GM12878 (cell line): Measurements from ENCODE around the gene NADSYN1. TPM values are rescaled to one million over a fixed set of nuclear protein-coding genes. Genes with fewer than 3 reads are reported as not detected.
"Not testable (repeated sequence)": the region's sequence is repeated elsewhere in the genome, so short reads cannot be mapped to it uniquely, and the experiment has no call there.

ENCODE experiments used
- ATAC-seq: fragments of 200-7000 bp; cut with Tn5 transposase; 3 replicates; pipeline ENCODE4 v1.9.1; 2020; ENCODE audit warnings: mild to moderate bottlenecking, moderate library complexity
- BruUV-seq: library from RNA; stranded (reverse); fragments of 400-500 nt; replicated peaks from 2 replicates; lab custom pipeline; 2021; lab: Mats Ljungman, UMichigan
- CTCF ChIA-PET: fragments of 300-600 bp; sonication (Branson Sonifier 250); formaldehyde crosslinking; extraction: SDS; loops from one replicate; lab custom pipeline; 2021; ENCODE audit warnings: inconsistent platforms; lab: Yijun Ruan, JAX
- POLR2A ChIA-PET: fragments of 350-600 bp; formaldehyde crosslinking; extraction: SDS; loops from one replicate; lab custom pipeline; 2021; ENCODE audit warnings: inconsistent platforms; lab: Charles Lee
- RAD21 ChIA-PET: fragments of 300-600 bp; sonication (Branson Sonifier 250); formaldehyde crosslinking; loops from one replicate; lab custom pipeline; 2023; ENCODE audit warnings: antibody characterized with exemption; ENCODE audit not compliant: unreplicated experiment; lab: Charles Lee
- SMC1A ChIA-PET: fragments of 300-600 bp; sonication (Branson Sonifier 250); formaldehyde crosslinking; loops from one replicate; lab custom pipeline; 2023; ENCODE audit not compliant: unreplicated experiment, uncharacterized antibody; lab: Charles Lee
- DNase-seq: peaks from one replicate; pipeline ENCODE4 v3.0.0-alpha.2; 2011; ENCODE audit warnings: low read depth, low spot score
- FAIRE-seq: peaks from 3 replicates; lab custom pipeline; 2011; peaks lifted over from hg19 to GRCh38; lab: Jason Lieb, UNC
- H2AFZ ChIP-seq: 2 replicates; pipeline ENCODE4 v1.6.0; 2011; ENCODE audit warnings: low read depth, low read length, control low read depth; ENCODE audit not compliant: control insufficient read depth
- H3K27ac ChIP-seq: 2 replicates; pipeline ENCODE4 v1.5.1; 2011; ENCODE audit warnings: control low read depth; ENCODE audit not compliant: control insufficient read depth, insufficient read depth
- H3K27me3 ChIP-seq, 2 experiments: replicated peaks in 1 of 2; 2 replicates each; pipeline versions ENCODE4 v1.6.0 to v1.6.1; 2011; ENCODE audit warnings: low read length in 1 of 2; ENCODE audit not compliant: control insufficient read depth in 2 of 2, insufficient read depth in 2 of 2
- H3K36me3 ChIP-seq, 2 experiments: 2 replicates each; pipeline ENCODE4 v1.5.1; 2011; ENCODE audit warnings: low read length in 1 of 2; ENCODE audit not compliant: control insufficient read depth in 2 of 2, insufficient read depth in 2 of 2
- H3K4me1 ChIP-seq: 2 replicates; pipeline ENCODE4 v1.6.1; 2011; ENCODE audit warnings: mild to moderate bottlenecking, low read length, moderate library complexity, mixed read lengths; ENCODE audit not compliant: control insufficient read depth, insufficient read depth
- H3K4me2 ChIP-seq: 2 replicates; pipeline ENCODE4 v1.6.0; 2011; ENCODE audit warnings: control low read depth; ENCODE audit not compliant: control insufficient read depth, insufficient read depth
- H3K4me3 ChIP-seq: fragments of 200-600 bp; sonication (generic); 2 replicates; pipeline ENCODE4 v1.5.1; 2016
- H3K79me2 ChIP-seq: 2 replicates; pipeline ENCODE4 v1.6.0; 2011; ENCODE audit warnings: low read length; ENCODE audit not compliant: control insufficient read depth, insufficient read depth
- H3K9ac ChIP-seq: 2 replicates; pipeline ENCODE4 v1.8.0; 2011; ENCODE audit warnings: low read length, control low read depth, mixed read lengths; ENCODE audit not compliant: control insufficient read depth, insufficient read depth
- H3K9me3 ChIP-seq: replicated peaks from 3 replicates; pipeline ENCODE4 v1.5.1; 2011; ENCODE audit warnings: mild to moderate bottlenecking, low read length; ENCODE audit not compliant: control insufficient read depth, insufficient read depth
- H4K20me1 ChIP-seq: 2 replicates; pipeline ENCODE4 v1.6.0; 2011; ENCODE audit not compliant: control insufficient read depth, insufficient read depth
- HDAC6 ChIP-seq: fragments of 200-600 bp; sonication (generic); IDR thresholded peaks from one replicate; pipeline ENCODE4 v1.8.0; 2017; ENCODE audit warnings: antibody characterized with exemption; ENCODE audit not compliant: unreplicated experiment
- JUNB ChIP-seq: IDR thresholded peaks from 2 replicates; pipeline ENCODE4 v1.6.1; 2016; ENCODE audit warnings: antibody characterized with exemption, mild to moderate bottlenecking
- PRDM15 ChIP-seq: fragments of 450-650 bp; formaldehyde crosslinking; IDR thresholded peaks from 2 replicates; pipeline ENCODE4 v1.4.0; 2020; ENCODE audit warnings: mild to moderate bottlenecking, moderate library complexity
- WGBS: methylation state at CpG from one replicate; pipeline ENCODE4 v1.1.6; 2016; ENCODE audit warnings: low lambda C conversion rate; ENCODE audit not compliant: insufficient replicate concordance, insufficient coverage; ENCODE audit errors: missing lambda C conversion rate; 5-methylcytosine and 5-hydroxymethylcytosine counted together
- in situ Hi-C: fragments of 300-500 bp; cut with MboI; formaldehyde crosslinking; loops from 9 replicates; pipeline ENCODE4 v1.14.3; 2018; ENCODE audit warnings: mixed read lengths
- intact Hi-C: fragments of 100-400 bp; cut with micrococcal nuclease; formaldehyde crosslinking; loops from one replicate; pipeline ENCODE4 v1.14.2; 2022; ENCODE audit not compliant: unreplicated experiment
- polyA plus RNA-seq, 11 experiments: library from polyadenylated mRNA; depleted of rRNA in 4 of 11; unstranded in 6 of 11; stranded (reverse) in 5 of 11; fragments of >200 nt; fragmentation: Nextera tagmentation in 4 of 11; fragmentation: Illumina TruSeq in 1 of 11; extraction: Ambion mirVana in 4 of 11; extraction: Trizol in 1 of 11; gene quantifications; 1 replicate in 1 of 11; 2 replicates in 10 of 11; pipeline versions ENCODE4 v1.2.1 to v1.2.3, GENCODE V29; 2011 to 2016; ENCODE audit warnings: inconsistent platforms in 2 of 11, missing spikeins in 2 of 11, low read depth in 1 of 11
- total RNA-seq, 4 experiments: library from RNA; depleted of rRNA in 3 of 4; stranded (reverse); fragments of >200 nt in 3 of 4; fragmentation: Illumina TruSeq in 1 of 4; extraction: Trizol in 1 of 4; gene quantifications; 2 replicates each; pipeline versions ENCODE4 v1.2.1 to v1.2.3, GENCODE V29; 2013 to 2021

The NADSYN1 gene
- total and polyA plus RNA-seq, 10 of the 15 experiments (the other 5 are each of a cell fraction or from before 2014, with no cell fraction given): 12.2 to 90.2 (median 69.5) TPM

GRCh38 chr11:71421392-71421950 lies 31.5 kb upstream of the NADSYN1 start (continued):
- TF ChIP-seq PRDM15 (CRISPR knock-in tag): no peak
- TF ChIP-seq JUNB: no peak
- TF ChIP-seq HDAC6: no peak

GRCh38 chr11:71422318-71422717 lies 30.7 kb upstream of the NADSYN1 start:
- in situ Hi-C loops, FAIRE-seq, H2AFZ ChIP-seq, BruUV-seq, H3K36me3 ChIP-seq, H3K27me3 ChIP-seq, H4K20me1 ChIP-seq, ATAC-seq, H3K9me3 ChIP-seq, H3K9ac ChIP-seq, H3K27ac ChIP-seq, RAD21 ChIA-PET, H3K4me3 ChIP-seq, DNase-seq, H3K79me2 ChIP-seq, H3K4me2 ChIP-seq: not testable (repeated sequence)
- ChIA-PET CTCF (interaction anchor here (1.1 to 3.0 kb wide), 6 partner anchors 51 to 607 kb away, joined by 3 to 8 read pairs (median 5); no protein-coding TSS in a partner anchor), SMC1A (interaction anchor here (1.8 kb wide), 1 partner anchor 25 kb away, joined by 6 read pairs; no protein-coding TSS in a partner anchor), POLR2A (interaction anchor here (1.0 kb wide), 1 partner anchor 48 kb away, joined by 3 read pairs; no protein-coding TSS in a partner anchor)
- WGBS: 84% methylated on average over 3 of the region's 3 CpGs
- peaks cover 52% of the 10 kb centered on the region for H3K4me1 ChIP-seq
- intact Hi-C loops: loop anchor here (10.0 kb wide), 1 partner anchor 142 kb away; the partner anchor contains the start of gene KRTAP5-10
